Measurements from ENCODE around the gene NCLN. TPM values are rescaled to one million over a fixed set of nuclear protein-coding genes. Genes with fewer than 3 reads are reported as not detected.
"Not testable (repeated sequence)": the region's sequence is repeated elsewhere in the genome, so short reads cannot be mapped to it uniquely, and the experiment has no call there.

Gene NCLN
- total RNA-seq, 2 experiments from 2014 or later, result 55.9 to 56.8 TPM

DNA sequence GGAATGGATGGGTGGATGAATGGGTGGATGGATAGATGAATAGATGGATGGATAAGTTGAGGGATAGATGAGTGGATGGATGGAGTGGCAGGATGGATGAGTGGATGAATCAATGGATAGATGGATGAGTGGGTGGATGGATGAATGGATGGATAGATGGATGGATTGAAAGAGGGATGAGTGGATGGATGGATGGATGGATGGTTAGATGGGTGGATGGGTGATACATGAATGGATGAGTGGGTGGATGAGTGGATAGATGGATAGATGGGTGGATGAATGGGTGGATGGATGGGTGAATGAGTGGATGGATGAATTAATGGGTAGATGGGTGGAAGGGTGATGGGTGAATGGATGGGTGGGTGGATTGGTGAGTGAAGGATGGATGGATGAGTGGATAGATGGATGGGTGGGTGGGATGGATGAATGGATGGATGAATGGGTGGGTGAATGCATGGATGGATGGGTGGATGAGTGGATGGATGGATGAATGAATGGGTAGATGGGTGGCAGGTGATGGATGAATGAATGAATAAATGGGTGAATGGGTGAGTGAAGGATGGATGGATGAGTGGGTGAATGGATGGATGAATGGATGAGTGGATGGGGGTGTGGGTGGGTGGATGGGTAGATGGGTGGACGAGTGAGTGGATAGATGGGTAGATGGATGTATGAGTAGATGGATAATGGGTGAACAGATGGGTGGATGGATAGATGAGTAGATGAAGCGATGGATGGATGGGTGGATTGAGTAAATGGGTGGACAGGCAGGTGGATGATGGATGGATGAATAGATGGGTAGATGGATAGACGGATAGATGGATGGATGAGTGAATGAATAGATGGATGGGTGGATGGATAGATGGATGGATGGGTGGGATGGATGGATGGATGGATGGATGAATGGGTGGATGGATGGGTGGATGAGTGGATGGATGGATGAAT, 32.2 kb upstream of the NCLN start:
- Mint-ChIP-seq H3K27ac (no peak overlapping the region), H3K27me3 (no peaks in the 10 kb centered on the region), H3K4me3 (no peak overlapping the region), H3K4me1 (ENCODE audit: low read depth) (peaks cover 5% of the 10 kb centered on the region), H3K36me3 (ENCODE audit: low read depth) (peaks cover 27% of the 10 kb centered on the region), H3K9me3 (no peaks in the 10 kb centered on the region)
- DNase-seq (no peak), ATAC-seq (no peak)
- intact Hi-C loops (cut with micrococcal nuclease), result no loop called here
- CTCF ChIA-PET, result interaction anchor here (0.8 to 1.7 kb wide), 3 partner anchors 9 to 78 kb away, joined by 3 to 6 read pairs (median 3); no protein-coding TSS in a partner anchor
- TF ChIP-seq, protein P1, sequence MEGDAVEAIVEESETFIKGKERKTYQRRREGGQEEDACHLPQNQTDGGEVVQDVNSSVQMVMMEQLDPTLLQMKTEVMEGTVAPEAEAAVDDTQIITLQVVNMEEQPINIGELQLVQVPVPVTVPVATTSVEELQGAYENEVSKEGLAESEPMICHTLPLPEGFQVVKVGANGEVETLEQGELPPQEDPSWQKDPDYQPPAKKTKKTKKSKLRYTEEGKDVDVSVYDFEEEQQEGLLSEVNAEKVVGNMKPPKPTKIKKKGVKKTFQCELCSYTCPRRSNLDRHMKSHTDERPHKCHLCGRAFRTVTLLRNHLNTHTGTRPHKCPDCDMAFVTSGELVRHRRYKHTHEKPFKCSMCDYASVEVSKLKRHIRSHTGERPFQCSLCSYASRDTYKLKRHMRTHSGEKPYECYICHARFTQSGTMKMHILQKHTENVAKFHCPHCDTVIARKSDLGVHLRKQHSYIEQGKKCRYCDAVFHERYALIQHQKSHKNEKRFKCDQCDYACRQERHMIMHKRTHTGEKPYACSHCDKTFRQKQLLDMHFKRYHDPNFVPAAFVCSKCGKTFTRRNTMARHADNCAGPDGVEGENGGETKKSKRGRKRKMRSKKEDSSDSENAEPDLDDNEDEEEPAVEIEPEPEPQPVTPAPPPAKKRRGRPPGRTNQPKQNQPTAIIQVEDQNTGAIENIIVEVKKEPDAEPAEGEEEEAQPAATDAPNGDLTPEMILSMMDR (IDR thresholded peaks at IDR 0.05), result no peak
- POLR2A ChIA-PET, result no interaction called here

DNA sequence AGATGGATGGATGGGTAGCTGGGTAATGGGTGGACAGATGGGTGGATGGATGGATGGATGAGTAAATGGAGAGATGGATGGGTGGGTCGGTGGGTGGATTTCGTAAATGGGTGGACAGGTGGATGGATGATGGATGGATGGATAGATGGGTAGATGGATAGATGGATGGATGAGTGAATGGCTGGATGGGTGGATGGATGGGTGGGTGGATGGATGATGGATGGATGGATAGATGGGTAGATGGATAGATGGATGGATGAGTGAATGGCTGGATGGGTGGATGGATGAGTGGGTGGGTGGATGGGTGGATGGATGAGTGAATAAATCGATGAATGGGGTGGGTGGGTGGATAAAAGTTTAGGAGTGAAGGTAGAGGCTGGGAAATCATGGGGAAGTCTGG, 31.3 kb upstream of the NCLN start:
- H3K27me3 Mint-ChIP-seq; H3K27ac Mint-ChIP-seq; H3K4me3 Mint-ChIP-seq; ATAC-seq; DNase-seq; CTCF ChIA-PET; intact Hi-C loops (cut with micrococcal nuclease); H3K9me3 Mint-ChIP-seq; H3K4me1 Mint-ChIP-seq (ENCODE audit: low read depth): not testable (repeated sequence)
- peaks cover 22% of the 10 kb centered on the region for H3K36me3 Mint-ChIP-seq (ENCODE audit: low read depth)
- POLR2A ChIA-PET, result interaction anchor here (1.7 to 1.8 kb wide), 2 partner anchors 25 to 30 kb away, joined by 5 read pairs; no protein-coding TSS in a partner anchor

DNA sequence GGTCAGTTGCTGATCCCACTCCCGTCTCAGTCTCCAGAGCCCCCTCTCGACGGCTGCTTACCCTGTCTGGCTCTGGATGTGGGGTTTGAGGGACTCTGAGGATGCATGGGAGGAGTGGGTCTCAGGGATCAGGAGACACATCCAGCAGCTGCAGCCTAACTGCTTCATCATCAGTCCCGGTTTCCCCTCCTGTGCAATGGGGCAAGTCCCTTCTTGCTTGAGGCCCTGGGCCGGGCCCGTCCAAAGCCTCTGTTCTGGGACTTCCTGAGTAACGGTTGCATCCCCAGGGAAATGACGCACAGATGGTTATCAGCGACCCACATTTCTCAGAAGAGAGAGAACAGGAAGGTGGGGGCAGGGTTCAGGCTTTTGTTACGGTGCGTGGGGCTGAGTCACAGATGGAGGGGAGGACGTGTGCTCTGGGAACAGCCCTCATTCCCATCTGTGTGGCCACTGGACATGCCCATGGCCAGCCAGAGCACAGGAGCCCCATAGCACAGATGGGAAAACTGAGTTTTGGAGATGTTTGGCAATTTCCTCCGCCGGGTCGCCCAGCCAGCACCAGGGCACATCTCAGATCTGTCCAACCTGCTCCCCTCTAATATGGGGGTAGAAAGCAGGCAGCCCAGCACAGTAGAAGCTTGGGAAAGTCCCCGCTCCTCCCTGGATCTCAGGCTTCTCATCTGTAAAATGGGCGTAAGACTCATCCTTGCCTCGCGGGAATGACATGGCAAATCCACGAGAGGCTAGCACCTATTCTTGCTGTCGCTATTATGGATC, 30.6 kb upstream of the NCLN start:
- Mint-ChIP-seq H3K4me3 (no peak overlapping the region), H3K27ac (no peak overlapping the region), H3K27me3 (no peaks in the 10 kb centered on the region), H3K36me3 (ENCODE audit: low read depth) (peaks cover 28% of the 10 kb centered on the region), H3K9me3 (peaks cover 2% of the 10 kb centered on the region), H3K4me1 (ENCODE audit: low read depth) (no peaks in the 10 kb centered on the region)
- CTCF ChIA-PET, result interaction anchor here (1.2 to 1.5 kb wide), 2 partner anchors 9 kb away, joined by 3 to 5 read pairs; no protein-coding TSS in a partner anchor
- peak; percentile 94 for DNase-seq
- ATAC-seq, result peak; percentile 91
- POLR2A ChIA-PET, result interaction anchor here (0.8 to 1.8 kb wide), 4 partner anchors 13 to 30 kb away, joined by 3 to 5 read pairs (median 4); no protein-coding TSS in a partner anchor
- TF ChIP-seq, protein P1 (IDR thresholded peaks at IDR 0.05), result no peak
- intact Hi-C loops (cut with micrococcal nuclease), result no loop called here

DNA sequence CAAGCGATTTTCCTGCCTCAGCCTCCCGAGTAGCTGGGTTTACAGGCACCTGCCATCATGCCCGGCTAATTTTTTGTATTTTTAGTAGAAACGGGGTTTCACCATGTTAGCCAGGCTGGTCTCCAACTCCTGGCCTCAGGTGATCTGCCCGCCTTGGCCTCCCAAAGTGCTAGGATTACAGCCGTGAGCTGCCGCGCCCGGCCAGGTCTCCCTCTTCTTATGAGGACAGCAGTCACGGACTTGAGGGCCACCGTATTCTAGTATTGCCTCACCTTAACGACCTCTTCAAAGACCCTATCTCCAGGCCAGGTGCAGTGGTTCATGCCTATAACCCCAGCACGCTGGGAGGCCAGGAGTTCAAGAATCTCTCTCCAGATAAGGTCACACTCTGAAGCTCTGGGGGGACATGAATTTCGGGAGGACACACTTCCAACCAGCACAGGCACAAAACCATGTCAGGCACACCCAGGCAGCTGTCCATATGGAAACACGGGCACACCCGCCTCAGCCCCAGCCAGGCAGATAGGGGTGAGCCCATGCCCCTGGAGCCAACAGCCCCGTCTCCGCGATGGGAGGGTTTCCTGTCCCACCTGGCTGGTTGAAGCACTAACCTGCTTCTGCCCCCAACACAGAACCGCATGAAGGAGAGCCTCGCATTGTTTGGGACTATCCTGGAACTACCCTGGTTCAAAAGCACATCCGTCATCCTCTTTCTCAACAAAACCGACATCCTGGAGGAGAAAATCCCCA, 28.5 kb upstream of the NCLN start:
- H3K4me1 Mint-ChIP-seq (ENCODE audit: low read depth), result peaks cover 6% of the 10 kb centered on the region
- intact Hi-C loops (cut with micrococcal nuclease), result no loop called here
- H3K36me3 Mint-ChIP-seq (ENCODE audit: low read depth), result peaks cover 40% of the 10 kb centered on the region
- DNase-seq (no peak), ATAC-seq (no peak)
- ChIA-PET POLR2A (interaction anchor here (0.6 kb wide), 1 partner anchor 110 kb away, joined by 3 read pairs; no protein-coding TSS in a partner anchor), CTCF (interaction anchor here (1.0 to 10.5 kb wide), 3 partner anchors 20 to 54 kb away, joined by 3 to 137 read pairs (median 3); no protein-coding TSS in a partner anchor)
- peaks cover 7% of the 10 kb centered on the region for H3K9me3 Mint-ChIP-seq
- TF ChIP-seq, protein P1 (IDR thresholded peaks at IDR 0.05), result no peak
- H3K4me3 Mint-ChIP-seq, result no peak overlapping the region
- no peaks in the 10 kb centered on the region for H3K27me3 Mint-ChIP-seq
- no peak overlapping the region for H3K27ac Mint-ChIP-seq

DNA sequence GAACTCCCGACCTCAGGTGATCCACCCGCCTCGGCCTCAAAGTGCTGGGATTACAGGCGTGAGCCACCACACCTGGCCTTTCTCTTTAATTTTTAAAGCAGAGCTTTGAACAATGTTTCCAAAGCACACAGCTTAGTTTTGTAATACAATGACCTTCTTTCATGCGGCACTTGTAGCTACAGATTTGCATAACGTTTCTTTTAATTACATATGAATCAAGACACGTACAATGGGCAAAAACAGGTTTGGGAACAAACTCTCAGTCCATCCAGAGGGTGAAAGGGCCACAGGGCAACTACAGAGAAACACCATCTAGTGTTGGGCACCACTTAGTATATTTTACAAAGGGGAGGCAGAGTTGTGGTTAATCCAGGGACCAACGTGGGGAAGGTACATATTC, 26.2 kb upstream of the NCLN start:
- ATAC-seq (no peak), DNase-seq (no peak)
- intact Hi-C loops (cut with micrococcal nuclease), result no loop called here
- H3K9me3 Mint-ChIP-seq, result peaks cover 7% of the 10 kb centered on the region
- H3K36me3 Mint-ChIP-seq (ENCODE audit: low read depth), result peaks cover 44% of the 10 kb centered on the region
- ChIA-PET POLR2A (interaction anchor here (1.6 kb wide), 1 partner anchor 105 kb away, joined by 4 read pairs; no protein-coding TSS in a partner anchor), CTCF (interaction anchor here (0.9 to 10.5 kb wide), 6 partner anchors 13 to 84 kb away, joined by 3 to 137 read pairs (median 5); no protein-coding TSS in a partner anchor)
- TF ChIP-seq, protein P1 (IDR thresholded peaks at IDR 0.05), result no peak
- H3K4me1 Mint-ChIP-seq (ENCODE audit: low read depth), result peaks cover 12% of the 10 kb centered on the region
- H3K27ac Mint-ChIP-seq, result no peak overlapping the region
- no peaks in the 10 kb centered on the region for H3K27me3 Mint-ChIP-seq
- H3K4me3 Mint-ChIP-seq, result no peak overlapping the region
